Thyroid gland (tissue), 4 donors: ENCODE results near the gene GALNS.
"Not testable (repeated sequence)": the region's sequence is repeated elsewhere in the genome, so short reads cannot be mapped to it uniquely, and the experiment has no call there.

Source experiments
- POLR2A ChIP-seq, 2 donors: fragments of 450-650 bp; IDR thresholded peaks; one replicate each; pipeline ENCODE4 v1.6.1; 2017; ENCODE audit warnings: antibody characterized with exemption in 2 of 2, mild to moderate bottlenecking in 2 of 2, moderate library complexity in 1 of 2
- TF ChIP-seq, protein P1 (sequence below), 6 experiments: fragments of 200-600 bp in 3 of 6; fragments of 450-650 bp in 3 of 6; sonication (generic) in 3 of 6; IDR thresholded peaks; one replicate each; pipeline ENCODE4 v1.5.1; 2016 to 2019; ENCODE audit warnings: antibody characterized with exemption in 6 of 6, mild to moderate bottlenecking in 2 of 6, inconsistent platforms in 1 of 6, moderate library complexity in 1 of 6

DNA sequence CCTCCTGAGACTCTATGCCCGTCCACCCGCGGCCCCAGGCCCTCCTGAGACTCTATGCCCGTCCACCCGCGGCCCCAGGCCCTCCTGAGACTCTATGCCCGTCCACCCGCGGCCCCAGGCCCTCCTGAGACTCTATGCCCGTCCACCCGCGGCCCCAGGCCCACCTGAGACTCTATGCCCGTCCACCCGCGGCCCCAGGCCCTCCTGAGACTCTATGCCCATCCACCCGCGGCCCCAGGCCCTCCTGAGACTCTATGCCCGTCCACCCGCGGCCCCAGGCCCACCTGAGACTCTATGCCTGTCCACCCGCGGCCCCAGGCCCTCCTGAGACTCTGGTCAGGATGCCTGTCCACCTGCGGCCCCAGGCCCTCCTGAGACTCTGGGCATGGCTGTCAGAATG, 85.0 kb downstream of the GALNS start:
- TF ChIP-seq, protein P1, sequence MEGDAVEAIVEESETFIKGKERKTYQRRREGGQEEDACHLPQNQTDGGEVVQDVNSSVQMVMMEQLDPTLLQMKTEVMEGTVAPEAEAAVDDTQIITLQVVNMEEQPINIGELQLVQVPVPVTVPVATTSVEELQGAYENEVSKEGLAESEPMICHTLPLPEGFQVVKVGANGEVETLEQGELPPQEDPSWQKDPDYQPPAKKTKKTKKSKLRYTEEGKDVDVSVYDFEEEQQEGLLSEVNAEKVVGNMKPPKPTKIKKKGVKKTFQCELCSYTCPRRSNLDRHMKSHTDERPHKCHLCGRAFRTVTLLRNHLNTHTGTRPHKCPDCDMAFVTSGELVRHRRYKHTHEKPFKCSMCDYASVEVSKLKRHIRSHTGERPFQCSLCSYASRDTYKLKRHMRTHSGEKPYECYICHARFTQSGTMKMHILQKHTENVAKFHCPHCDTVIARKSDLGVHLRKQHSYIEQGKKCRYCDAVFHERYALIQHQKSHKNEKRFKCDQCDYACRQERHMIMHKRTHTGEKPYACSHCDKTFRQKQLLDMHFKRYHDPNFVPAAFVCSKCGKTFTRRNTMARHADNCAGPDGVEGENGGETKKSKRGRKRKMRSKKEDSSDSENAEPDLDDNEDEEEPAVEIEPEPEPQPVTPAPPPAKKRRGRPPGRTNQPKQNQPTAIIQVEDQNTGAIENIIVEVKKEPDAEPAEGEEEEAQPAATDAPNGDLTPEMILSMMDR (IDR thresholded peaks at IDR 0.05): not testable (repeated sequence)
- not testable (repeated sequence) for TF ChIP-seq POLR2A (IDR thresholded peaks at IDR 0.05)
